Smooth muscle cell (in vitro differentiated cells): ENCODE results near the gene GIMAP5. TPM values are rescaled to one million over a fixed set of nuclear protein-coding genes. Genes with fewer than 3 reads are reported as not detected.

Source experiments
- DNase-seq: peaks from one replicate; lab custom pipeline; 2025; ENCODE audit not compliant: unreplicated experiment; lab: John Stamatoyannopoulos, UW
- H2AFZ ChIP-seq: fragments of 200-600 bp; sonication (generic); 2 replicates; pipeline ENCODE4 v1.6.0; 2016; ENCODE audit warnings: antibody characterized with exemption, low read depth, mild to moderate bottlenecking
- H3F3A ChIP-seq: fragments of 200-600 bp; sonication (generic); 2 replicates; pipeline ENCODE4 v1.6.0; 2017; ENCODE audit warnings: antibody characterized with exemption, low read depth
- H3K27ac ChIP-seq: fragments of 200-600 bp; sonication (generic); 2 replicates; pipeline ENCODE4 v1.5.1; 2016; ENCODE audit warnings: low read depth, mild to moderate bottlenecking
- H3K27me3 ChIP-seq: fragments of 200-600 bp; sonication (generic); 2 replicates; pipeline ENCODE4 v1.6.1; 2016; ENCODE audit warnings: low read depth, mild to moderate bottlenecking
- H3K36me3 ChIP-seq: fragments of 200-600 bp; sonication (generic); 2 replicates; pipeline ENCODE4 v1.5.1; 2016; ENCODE audit warnings: low read depth
- H3K4me1 ChIP-seq: fragments of 200-600 bp; sonication (generic); 2 replicates; pipeline ENCODE4 v1.5.1; 2016; ENCODE audit warnings: low read depth
- H3K4me2 ChIP-seq: fragments of 200-600 bp; sonication (generic); 2 replicates; pipeline ENCODE4 v1.6.0; 2016; ENCODE audit warnings: mild to moderate bottlenecking
- H3K4me3 ChIP-seq: fragments of 200-600 bp; sonication (generic); 2 replicates; pipeline ENCODE4 v1.5.1; 2016; ENCODE audit warnings: mild to moderate bottlenecking
- H3K79me2 ChIP-seq: fragments of 200-600 bp; sonication (generic); 2 replicates; pipeline ENCODE4 v1.6.0; 2016; ENCODE audit warnings: low read depth, mild to moderate bottlenecking
- H3K9ac ChIP-seq: fragments of 200-600 bp; sonication (generic); 2 replicates; pipeline ENCODE4 v1.6.0; 2016; ENCODE audit warnings: low read depth
- H3K9me3 ChIP-seq: fragments of 200-600 bp; sonication (generic); replicated peaks from 2 replicates; pipeline ENCODE4 v1.5.1; 2016; ENCODE audit warnings: low read depth
- H4K20me1 ChIP-seq: fragments of 200-600 bp; sonication (generic); 2 replicates; pipeline ENCODE4 v1.6.0; 2016; ENCODE audit warnings: low read depth
- CTCF ChIP-seq: fragments of 200-600 bp; sonication (generic); IDR thresholded peaks from 2 replicates; pipeline ENCODE4 v1.5.1; 2017; ENCODE audit warnings: borderline replicate concordance, mild to moderate bottlenecking, antibody characterized with exemption; ENCODE audit not compliant: insufficient read depth, poor library complexity, severe bottlenecking
- WGBS: methylation state at CpG from one replicate; pipeline ENCODE4 v1.1.7; 2016; ENCODE audit warnings: low lambda C conversion rate; 5-methylcytosine and 5-hydroxymethylcytosine counted together
- polyA plus RNA-seq: library from polyadenylated mRNA; unstranded; fragments of >200 nt; fragmentation: Nextera tagmentation; extraction: Ambion mirVana; gene quantifications from 2 replicates; pipeline ENCODE4 v1.2.1, GENCODE V29; 2016
- total RNA-seq: library from RNA; depleted of rRNA; stranded (reverse); fragments of >200 nt; gene quantifications from 2 replicates; pipeline ENCODE4 v1.2.3, GENCODE V29; 2014

Gene GIMAP5
- total and polyA plus RNA-seq, 2 experiments from 2014 or later, result not detected

GRCh38 chr7:150719960-150720891 lies 17.0 kb upstream of the GIMAP5 start:
- H3K27ac ChIP-seq, result no peak overlapping the region
- no peak for DNase-seq
- H3K4me2 ChIP-seq, result no peak overlapping the region
- no peaks in the 10 kb centered on the region for H3K36me3 ChIP-seq
- H3K27me3 ChIP-seq, result peaks cover 3% of the 10 kb centered on the region
- no peaks in the 10 kb centered on the region for H3F3A ChIP-seq
- H3K79me2 ChIP-seq, result no peaks in the 10 kb centered on the region
- H3K4me3 ChIP-seq, result no peak overlapping the region
- no peaks in the 10 kb centered on the region for H3K4me1 ChIP-seq
- no peak overlapping the region for H3K9ac ChIP-seq
- H2AFZ ChIP-seq, result no peak overlapping the region
- no peaks in the 10 kb centered on the region for H3K9me3 ChIP-seq
- WGBS, result 88% methylated on average over 52 of the region's 52 CpGs
- no peaks in the 10 kb centered on the region for H4K20me1 ChIP-seq
- TF ChIP-seq CTCF, result no peak

GRCh38 chr7:150721970-150722373 lies 15.2 kb upstream of the GIMAP5 start:
- no peak overlapping the region for H3K27ac ChIP-seq
- H3K4me1 ChIP-seq, result no peaks in the 10 kb centered on the region
- WGBS, result 89% methylated on average over 11 of the region's 11 CpGs
- H3K9me3 ChIP-seq, result no peaks in the 10 kb centered on the region
- peaks cover 3% of the 10 kb centered on the region for H3K27me3 ChIP-seq
- no peaks in the 10 kb centered on the region for H3K36me3 ChIP-seq
- no peaks in the 10 kb centered on the region for H3F3A ChIP-seq
- no peak overlapping the region for H3K9ac ChIP-seq
- no peak overlapping the region for H2AFZ ChIP-seq
- DNase-seq, result no peak
- no peak overlapping the region for H3K4me2 ChIP-seq
- no peak for TF ChIP-seq CTCF
- H4K20me1 ChIP-seq, result no peaks in the 10 kb centered on the region
- H3K79me2 ChIP-seq, result no peaks in the 10 kb centered on the region
- no peak overlapping the region for H3K4me3 ChIP-seq

- no peaks in the 10 kb centered on the region for H3K9me3 ChIP-seq
- no peaks in the 10 kb centered on the region for H4K20me1 ChIP-seq
- H2AFZ ChIP-seq, result no peak overlapping the region
- no peak overlapping the region for H3K4me3 ChIP-seq
- no peaks in the 10 kb centered on the region for H3F3A ChIP-seq
- no peak overlapping the region for H3K4me2 ChIP-seq
- DNase-seq, result no peak
- 72% methylated on average over 12 of the region's 12 CpGs for WGBS
- peaks cover 3% of the 10 kb centered on the region for H3K27me3 ChIP-seq
- no peaks in the 10 kb centered on the region for H3K4me1 ChIP-seq
- TF ChIP-seq CTCF, result no peak
- H3K27ac ChIP-seq, result no peak overlapping the region
- no peaks in the 10 kb centered on the region for H3K36me3 ChIP-seq
- no peaks in the 10 kb centered on the region for H3K79me2 ChIP-seq
- no peak overlapping the region for H3K9ac ChIP-seq
Measured at GRCh38 chr7:150722431-150722931, 14.7 kb upstream of the GIMAP5 start.
